Gastroesophageal sphincter (tissue), 3 donors: ENCODE measurements around the gene LHFPL3.

Experiments used
- EP300 ChIP-seq: sonication (generic); formaldehyde crosslinking; IDR thresholded peaks from one replicate; pipeline ENCODE4 v1.6.1; 2017; ENCODE audit warnings: antibody characterized with exemption, mild to moderate bottlenecking
- TF ChIP-seq, protein P1 (sequence below), 4 experiments: fragments of 200-600 bp in 2 of 4; fragments of 450-650 bp in 2 of 4; sonication (generic) in 1 of 4; IDR thresholded peaks; one replicate each; pipeline ENCODE4 v1.5.1; 2017 to 2019; ENCODE audit warnings: antibody characterized with exemption in 4 of 4, mild to moderate bottlenecking in 2 of 4, moderate library complexity in 2 of 4

DNA sequence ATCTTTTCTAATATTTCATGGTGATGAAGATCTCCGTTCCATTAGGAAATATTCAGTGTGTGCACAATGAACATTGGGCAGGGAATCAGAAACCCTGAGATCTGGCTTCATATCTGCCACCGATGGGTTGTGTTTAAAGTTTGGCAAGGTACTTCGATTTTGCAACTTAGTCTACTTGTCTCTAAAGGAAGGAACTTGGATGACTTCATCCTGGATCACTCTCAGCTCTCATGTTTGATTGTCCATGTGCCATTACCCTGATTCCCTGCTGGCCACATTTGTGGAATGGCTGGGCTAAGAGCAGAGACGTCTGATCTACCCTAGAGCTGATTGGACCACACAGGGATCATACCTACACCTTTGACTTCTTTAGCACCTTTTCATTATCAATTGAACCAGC, 508.6 kb downstream of the LHFPL3 start:
- TF ChIP-seq, protein P1, sequence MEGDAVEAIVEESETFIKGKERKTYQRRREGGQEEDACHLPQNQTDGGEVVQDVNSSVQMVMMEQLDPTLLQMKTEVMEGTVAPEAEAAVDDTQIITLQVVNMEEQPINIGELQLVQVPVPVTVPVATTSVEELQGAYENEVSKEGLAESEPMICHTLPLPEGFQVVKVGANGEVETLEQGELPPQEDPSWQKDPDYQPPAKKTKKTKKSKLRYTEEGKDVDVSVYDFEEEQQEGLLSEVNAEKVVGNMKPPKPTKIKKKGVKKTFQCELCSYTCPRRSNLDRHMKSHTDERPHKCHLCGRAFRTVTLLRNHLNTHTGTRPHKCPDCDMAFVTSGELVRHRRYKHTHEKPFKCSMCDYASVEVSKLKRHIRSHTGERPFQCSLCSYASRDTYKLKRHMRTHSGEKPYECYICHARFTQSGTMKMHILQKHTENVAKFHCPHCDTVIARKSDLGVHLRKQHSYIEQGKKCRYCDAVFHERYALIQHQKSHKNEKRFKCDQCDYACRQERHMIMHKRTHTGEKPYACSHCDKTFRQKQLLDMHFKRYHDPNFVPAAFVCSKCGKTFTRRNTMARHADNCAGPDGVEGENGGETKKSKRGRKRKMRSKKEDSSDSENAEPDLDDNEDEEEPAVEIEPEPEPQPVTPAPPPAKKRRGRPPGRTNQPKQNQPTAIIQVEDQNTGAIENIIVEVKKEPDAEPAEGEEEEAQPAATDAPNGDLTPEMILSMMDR (IDR thresholded peaks at IDR 0.05), result no peak
- TF ChIP-seq EP300, result no peak
